Osteoblast (primary cell): Measurements from ENCODE around the gene NHERF2. TPM values are rescaled to one million over a fixed set of nuclear protein-coding genes. Genes with fewer than 3 reads are reported as not detected.
A peak's percentile ranks its signal among the peaks of the same experiment; 100 is the strongest.
"Not testable (repeated sequence)": the region's sequence is repeated elsewhere in the genome, so short reads cannot be mapped to it uniquely, and the experiment has no call there.

Source experiments
- DNase-seq: peaks from one replicate; pipeline ENCODE4 v3.0.0; 2011; ENCODE audit warnings: low spot score, mixed read lengths; ENCODE audit not compliant: insufficient read length; ENCODE audit errors: missing footprints
- H2AFZ ChIP-seq: 2 replicates; pipeline ENCODE4 v1.6.0; 2011; ENCODE audit warnings: mild to moderate bottlenecking, low read length
- H3K27ac ChIP-seq: 2 replicates; pipeline ENCODE4 v1.5.1; 2011; ENCODE audit warnings: mild to moderate bottlenecking, low read depth, low read length, moderate library complexity
- H3K27me3 ChIP-seq: 2 replicates; pipeline ENCODE4 v1.6.0; 2012; ENCODE audit warnings: mild to moderate bottlenecking, control low read depth, inconsistent platforms, low read length, moderate library complexity; ENCODE audit not compliant: insufficient read depth
- H3K36me3 ChIP-seq: 2 replicates; pipeline ENCODE4 v1.5.1; 2011; ENCODE audit warnings: mild to moderate bottlenecking, low read length, control low read depth, moderate library complexity; ENCODE audit not compliant: insufficient read depth
- H3K4me1 ChIP-seq: 2 replicates; pipeline ENCODE4 v1.5.1; 2011; ENCODE audit warnings: mild to moderate bottlenecking, low read length, control low read depth, moderate library complexity; ENCODE audit not compliant: insufficient read depth
- H3K4me2 ChIP-seq: 2 replicates; pipeline ENCODE4 v1.6.0; 2011; ENCODE audit warnings: mild to moderate bottlenecking, low read length; ENCODE audit not compliant: insufficient read depth
- H3K4me3 ChIP-seq: fragments of 200-600 bp; sonication (generic); 3 replicates; pipeline ENCODE4 v1.5.1; 2012; ENCODE audit warnings: mild to moderate bottlenecking, low read length, inconsistent platforms; ENCODE audit not compliant: insufficient read depth
- H3K79me2 ChIP-seq: 2 replicates; pipeline ENCODE4 v1.6.0; 2012; ENCODE audit warnings: mild to moderate bottlenecking, low read length, control low read depth, inconsistent platforms; ENCODE audit not compliant: insufficient read depth
- H3K9me3 ChIP-seq: 2 replicates; pipeline ENCODE4 v1.5.1; 2011; ENCODE audit warnings: low read depth, low read length, control low read depth
- H4K20me1 ChIP-seq: 2 replicates; pipeline ENCODE4 v1.6.0; 2012; ENCODE audit warnings: mild to moderate bottlenecking, low read length, control low read depth; ENCODE audit not compliant: insufficient read depth
- CTCF ChIP-seq: IDR thresholded peaks from 2 replicates; pipeline ENCODE4 v1.5.1; 2011; ENCODE audit warnings: mild to moderate bottlenecking, low read depth, low read length, moderate library complexity; ENCODE audit errors: extremely low read depth
- total RNA-seq: library from RNA; depleted of rRNA; stranded (reverse); fragments of >200 nt; gene quantifications from 2 replicates; pipeline ENCODE4 v1.2.3, GENCODE V29; 2012

Gene NHERF2
- total RNA-seq, 1 donor = 33.7 TPM

DNA sequence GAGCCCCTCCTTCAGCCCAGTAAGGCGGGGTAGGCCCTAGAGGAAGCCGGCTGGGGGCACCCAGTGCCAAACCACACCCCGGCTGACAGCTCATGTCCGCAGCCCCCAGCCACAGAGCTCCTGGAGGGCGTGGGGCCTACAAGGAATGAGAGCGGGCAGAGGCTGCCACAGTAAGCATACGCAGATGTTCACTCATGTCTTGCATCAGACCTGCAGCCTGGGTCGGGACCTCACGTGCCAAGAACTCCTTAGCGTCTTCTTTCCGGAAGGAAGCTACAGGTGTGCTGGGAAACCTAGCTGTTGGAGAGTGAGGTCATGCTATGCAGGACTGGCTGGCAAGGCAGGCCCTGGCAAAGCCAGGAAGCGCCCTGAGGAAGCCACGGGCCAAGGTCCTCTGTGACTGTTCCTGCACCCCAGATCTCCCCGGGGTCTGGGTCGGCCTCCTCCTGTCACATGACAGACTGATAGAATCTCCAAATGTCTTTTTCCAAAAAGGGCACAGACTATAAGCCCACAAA lies 18.6 kb upstream of the NHERF2 start:
- TF ChIP-seq CTCF = no peak
- H2AFZ ChIP-seq = no peak overlapping the region
- H4K20me1 ChIP-seq = peaks cover 59% of the 10 kb centered on the region
- peaks cover 32% of the 10 kb centered on the region for H3K4me1 ChIP-seq
- no peaks in the 10 kb centered on the region for H3K27me3 ChIP-seq
- peak; percentile 96 for DNase-seq
- no peaks in the 10 kb centered on the region for H3K9me3 ChIP-seq
- H3K4me3 ChIP-seq = peak overlapping the region; percentile 82
- H3K36me3 ChIP-seq = peaks cover 5% of the 10 kb centered on the region
- peak overlapping the region; percentile 57 for H3K27ac ChIP-seq
- H3K79me2 ChIP-seq = peaks cover 74% of the 10 kb centered on the region
- H3K4me2 ChIP-seq = peak overlapping the region; percentile 96

GRCh38 chr16:2008631-2009163 lies 18.0 kb upstream of the NHERF2 start:
- H3K9me3 ChIP-seq = no peaks in the 10 kb centered on the region
- H2AFZ ChIP-seq = no peak overlapping the region
- H3K27me3 ChIP-seq = no peaks in the 10 kb centered on the region
- peaks cover 52% of the 10 kb centered on the region for H4K20me1 ChIP-seq
- peak overlapping the region; percentile 82 for H3K4me3 ChIP-seq
- H3K4me1 ChIP-seq = peaks cover 32% of the 10 kb centered on the region
- DNase-seq = peak; percentile 92
- peak overlapping the region; percentile 96 for H3K4me2 ChIP-seq
- peaks cover 67% of the 10 kb centered on the region for H3K79me2 ChIP-seq
- peak overlapping the region; percentile 57 for H3K27ac ChIP-seq
- no peak for TF ChIP-seq CTCF
- no peaks in the 10 kb centered on the region for H3K36me3 ChIP-seq

DNA sequence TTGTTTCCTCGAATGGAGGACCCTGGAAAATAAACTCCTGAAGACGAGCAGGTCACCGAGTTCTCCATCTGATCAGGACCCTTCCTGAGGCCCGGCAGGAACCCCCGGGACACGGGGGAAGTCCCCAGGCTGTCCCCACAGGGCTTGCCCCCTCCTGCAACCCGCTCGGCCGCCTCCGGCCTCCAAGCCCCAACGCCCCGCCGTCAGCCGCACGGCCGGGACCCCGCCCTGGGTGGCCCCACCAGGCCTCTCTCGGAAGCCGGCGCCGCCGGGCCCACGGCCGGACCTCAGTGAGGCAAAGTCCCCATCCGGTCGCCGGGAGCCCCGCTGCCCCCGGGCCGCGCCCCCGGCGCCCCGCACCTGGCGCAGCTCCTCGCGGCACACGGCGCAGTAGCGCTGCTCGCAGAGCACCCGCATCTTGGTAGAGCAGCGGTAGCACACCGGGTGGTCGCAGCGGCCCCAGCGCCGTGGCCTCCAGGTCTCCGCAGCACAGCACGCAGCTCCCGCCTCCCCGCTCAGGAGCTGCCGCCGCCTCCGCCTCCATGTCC lies 17.5 kb upstream of the NHERF2 start:
- Histone ChIP-seq H3K4me3 (peak overlapping the region; percentile 82), H4K20me1 (peaks cover 47% of the 10 kb centered on the region), H3K9me3 (no peaks in the 10 kb centered on the region), H3K4me1 (peaks cover 29% of the 10 kb centered on the region), H3K27me3 (no peaks in the 10 kb centered on the region), H3K4me2 (peak overlapping the region; percentile 96), H3K79me2 (peaks cover 62% of the 10 kb centered on the region), H3K27ac (peak overlapping the region; percentile 57), H3K36me3 (no peaks in the 10 kb centered on the region), H2AFZ (no peak overlapping the region)
- TF ChIP-seq CTCF = no peak
- DNase-seq = peak; percentile 91

GRCh38 chr16:2009791-2010510 lies 16.8 kb upstream of the NHERF2 start, which contains the start of gene ZNF598:
Gene ZNF598, minus strand, starts transcription at chr16:2009821.
- Histone ChIP-seq H4K20me1 (peaks cover 40% of the 10 kb centered on the region), H3K79me2 (peaks cover 55% of the 10 kb centered on the region), H3K36me3 (no peaks in the 10 kb centered on the region), H3K4me2 (peak within 1 kb of the TSS; percentile 98), H3K9me3 (no peaks in the 10 kb centered on the region), H2AFZ (peak within 1 kb of the TSS; percentile 84), H3K27me3 (no peaks in the 10 kb centered on the region), H3K27ac (peak within 1 kb of the TSS; percentile 88), H3K4me3 (peak within 1 kb of the TSS; percentile 82), H3K4me1 (peaks cover 26% of the 10 kb centered on the region)
- DNase-seq = peak; percentile 100
- no peak for TF ChIP-seq CTCF

DNA sequence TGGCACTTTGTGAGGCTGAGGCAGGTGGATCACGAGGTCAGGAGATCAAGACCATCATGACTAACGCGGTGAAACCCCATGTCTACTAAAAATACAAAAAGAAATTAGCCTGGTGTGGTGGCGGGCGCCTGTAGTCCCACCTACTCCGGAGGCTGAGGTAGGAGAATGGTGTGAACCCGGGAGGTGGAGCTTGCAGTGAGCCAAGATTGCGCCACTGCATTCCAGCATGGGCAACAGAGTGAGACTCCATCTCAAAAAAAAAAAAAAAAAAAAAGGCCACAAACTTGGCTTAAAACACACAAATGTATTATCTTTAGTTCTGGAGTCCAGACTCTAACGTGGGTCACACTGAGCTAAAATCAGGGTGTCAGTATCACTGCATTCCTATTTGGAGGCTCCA lies 15.0 kb upstream of the NHERF2 start:
- H2AFZ ChIP-seq, H3K27ac ChIP-seq, H3K36me3 ChIP-seq, H3K4me2 ChIP-seq, H3K27me3 ChIP-seq, H3K9me3 ChIP-seq, DNase-seq, H3K4me3 ChIP-seq: not testable (repeated sequence)
- peaks cover 26% of the 10 kb centered on the region for H3K4me1 ChIP-seq
- H4K20me1 ChIP-seq = peaks cover 23% of the 10 kb centered on the region
- H3K79me2 ChIP-seq = peaks cover 37% of the 10 kb centered on the region
